Activated CD8-positive, alpha-beta memory T cell treated with anti-CD3 and anti-CD28 coated beads, Interleukin-2, amount 50 U/mL, for 24 hours (primary cell): ENCODE data around the gene CTNNA1.
"Not testable (repeated sequence)": the region's sequence is repeated elsewhere in the genome, so short reads cannot be mapped to it uniquely, and the experiment has no call there.

Source experiments
- DNase-seq: peaks from one replicate; pipeline ENCODE4 v3.0.0-alpha.2; 2020; ENCODE audit errors: extremely low read depth

The CTNNA1 gene

DNA sequence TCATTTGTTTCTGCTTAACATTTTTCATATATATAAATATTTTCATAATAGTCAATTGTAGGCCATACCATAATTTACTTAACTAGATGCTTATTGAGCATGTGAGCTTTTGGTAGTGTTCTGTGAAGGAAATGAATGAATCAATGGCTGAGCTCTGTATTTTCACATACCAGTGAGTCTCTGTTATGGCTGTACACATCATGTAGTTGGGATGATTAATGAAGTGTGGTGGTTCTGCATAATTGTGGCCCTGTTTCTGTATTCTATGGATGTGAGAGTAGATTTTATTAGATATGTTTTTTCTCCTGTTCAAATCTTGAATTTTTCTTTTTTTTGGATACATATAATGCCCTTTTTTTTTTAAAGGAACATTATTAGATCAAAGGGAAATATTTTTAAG lies 56.2 kb downstream of the CTNNA1 start:
- no peak for DNase-seq

DNA sequence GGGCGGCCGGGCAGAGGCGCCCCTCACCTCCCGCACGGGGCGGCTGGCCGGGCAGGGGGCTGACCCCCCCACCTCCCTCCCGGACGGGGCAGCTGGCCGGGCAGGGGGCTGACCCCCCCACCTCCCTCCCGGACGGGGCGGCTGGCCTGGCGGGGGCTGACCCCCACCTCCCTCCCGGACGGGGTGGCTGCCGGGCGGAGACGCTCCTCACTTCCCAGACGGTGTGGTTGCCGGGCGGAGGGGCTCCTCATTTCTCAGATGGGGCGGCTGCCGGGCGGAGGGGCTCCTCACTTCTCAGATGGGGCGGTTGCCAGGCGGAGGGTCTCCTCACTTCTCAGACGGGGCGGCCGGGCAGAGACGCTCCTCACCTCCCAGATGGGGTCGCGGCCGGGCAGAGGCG lies 57.6 kb downstream of the CTNNA1 start:
- DNase-seq = not testable (repeated sequence)

DNA sequence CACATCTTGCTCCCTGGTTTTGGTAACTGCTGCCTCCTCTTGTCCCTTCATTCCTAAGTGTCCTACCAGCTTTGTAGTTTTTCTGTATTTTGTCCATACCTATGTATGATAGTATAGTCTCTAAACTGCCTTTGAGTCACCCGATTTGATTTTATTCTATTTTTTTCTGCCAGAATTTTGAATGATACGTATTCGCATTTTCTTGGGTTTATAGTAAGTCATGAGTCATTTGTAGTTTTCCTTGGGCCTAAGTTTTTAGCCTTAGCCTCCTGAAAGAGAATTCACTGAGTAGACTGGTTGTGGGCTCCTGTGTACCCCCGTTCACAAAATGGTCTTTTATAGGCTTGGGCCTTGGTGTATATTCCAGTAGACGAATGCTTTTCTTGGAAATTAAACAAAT lies 62.3 kb downstream of the CTNNA1 start:
- DNase-seq = no peak

DNA sequence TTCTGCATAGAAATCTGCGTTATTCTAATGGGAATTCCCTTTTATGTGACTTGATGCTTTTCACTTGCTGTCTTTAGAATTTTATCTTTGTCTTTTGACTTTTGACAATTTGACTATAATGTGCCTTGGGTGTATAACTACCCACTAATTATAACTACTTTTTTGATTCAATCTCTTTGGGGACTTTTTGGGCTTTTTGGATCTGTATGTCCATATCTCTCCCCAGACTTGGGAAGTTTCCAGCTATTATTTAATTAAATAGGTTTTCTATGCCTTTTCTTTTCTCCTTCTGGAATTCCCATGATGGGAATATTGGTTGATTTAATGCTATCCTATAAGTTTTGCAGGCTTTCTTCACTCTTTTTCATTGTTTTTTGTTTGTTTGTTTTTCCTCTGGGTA lies 64.0 kb downstream of the CTNNA1 start:
- DNase-seq = no peak

DNA sequence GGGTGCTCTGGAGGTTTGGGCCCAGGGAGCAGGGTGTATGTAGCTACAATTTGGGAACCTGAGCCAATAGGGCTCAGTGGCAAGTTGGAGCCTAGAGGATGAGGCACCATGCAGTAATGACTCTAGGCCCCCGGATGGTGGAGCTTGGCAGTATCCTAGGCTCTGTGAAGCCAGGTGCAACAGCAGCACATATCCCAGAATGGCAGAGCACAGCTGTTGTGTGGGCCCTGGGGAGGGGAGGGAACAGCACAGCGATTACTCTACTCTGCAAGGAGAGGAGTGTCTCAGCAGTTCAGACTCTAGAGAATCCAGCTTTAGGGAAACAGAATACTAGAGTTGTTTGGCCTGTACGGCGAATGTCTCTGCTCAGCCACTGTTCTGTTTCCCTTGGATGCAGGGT lies 65.9 kb downstream of the CTNNA1 start:
- DNase-seq = no peak

DNA sequence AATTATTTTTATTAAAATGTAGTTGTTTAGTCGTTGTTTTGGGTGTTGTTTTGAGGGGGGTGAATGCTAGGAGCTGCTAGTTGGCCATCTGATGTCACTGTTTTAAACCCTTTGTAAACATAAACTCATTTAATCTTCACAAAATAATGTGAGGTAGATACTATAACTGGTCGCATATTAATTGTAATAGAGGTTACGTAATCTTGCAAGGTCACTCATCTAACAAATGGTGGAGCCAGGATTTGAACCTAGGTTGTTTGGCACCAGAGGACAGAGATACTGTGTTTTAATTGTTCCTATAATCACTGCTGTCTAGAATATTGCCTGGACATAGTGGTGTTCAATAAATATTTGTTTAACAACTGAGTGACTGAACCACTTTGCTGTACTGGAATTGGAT lies 67.5 kb downstream of the CTNNA1 start:
- DNase-seq = no peak

DNA sequence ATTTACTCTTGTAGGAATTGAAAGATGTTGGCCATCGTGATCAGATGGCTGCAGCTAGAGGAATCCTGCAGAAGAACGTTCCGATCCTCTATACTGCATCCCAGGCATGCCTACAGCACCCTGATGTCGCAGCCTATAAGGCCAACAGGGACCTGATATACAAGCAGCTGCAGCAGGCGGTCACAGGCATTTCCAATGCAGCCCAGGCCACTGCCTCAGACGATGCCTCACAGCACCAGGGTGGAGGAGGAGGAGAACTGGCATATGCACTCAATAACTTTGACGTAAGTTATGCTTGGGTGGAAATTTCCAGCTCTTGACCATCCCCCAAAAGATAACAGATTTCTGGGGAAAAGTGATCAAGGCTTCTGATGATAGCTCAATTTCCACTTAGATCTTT lies 71.3 kb downstream of the CTNNA1 start:
- DNase-seq = no peak

DNA sequence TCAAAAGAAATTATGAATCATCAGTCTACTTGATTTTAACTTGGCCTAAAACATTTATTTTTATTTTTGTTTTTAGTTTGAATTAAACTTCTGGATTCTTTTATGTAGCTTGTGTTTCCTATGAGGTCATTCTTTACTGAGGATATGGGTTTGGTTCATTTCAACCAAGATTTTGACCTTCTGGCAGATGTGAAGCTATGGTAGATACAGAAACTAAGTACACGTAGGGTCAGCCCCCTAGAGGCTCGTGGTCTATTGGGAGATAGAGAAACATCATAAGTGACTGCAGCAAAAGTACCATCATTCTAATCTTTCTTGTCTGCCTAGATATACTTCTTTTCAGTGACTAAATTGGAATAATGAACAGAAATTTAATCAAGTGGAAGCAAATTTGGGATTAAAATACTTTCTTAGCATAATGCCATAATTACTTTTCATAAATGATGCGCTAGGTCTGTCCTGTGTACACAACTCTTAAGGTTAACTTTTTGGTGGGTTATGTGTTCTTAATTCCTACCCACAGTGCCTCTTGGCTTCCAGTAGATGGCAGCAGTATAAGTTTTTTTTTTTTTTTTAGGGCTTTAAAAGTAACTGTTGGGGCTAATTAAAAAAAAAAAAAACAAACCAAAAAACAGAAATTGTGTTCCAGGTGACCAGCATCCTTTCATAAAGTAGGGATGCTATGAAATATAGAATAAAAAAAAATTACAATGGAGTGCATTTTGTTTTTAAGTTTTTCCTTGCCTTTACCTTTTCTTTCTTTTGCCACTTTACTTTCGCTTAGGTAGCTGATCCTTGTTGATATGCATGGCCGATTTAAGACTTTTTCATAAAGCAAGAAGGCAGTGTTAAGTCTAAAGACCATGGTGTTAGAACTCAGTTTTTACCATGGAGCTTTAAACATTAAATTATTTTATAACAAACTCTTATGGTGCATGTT lies 72.0 kb downstream of the CTNNA1 start:
- DNase-seq = no peak

DNA sequence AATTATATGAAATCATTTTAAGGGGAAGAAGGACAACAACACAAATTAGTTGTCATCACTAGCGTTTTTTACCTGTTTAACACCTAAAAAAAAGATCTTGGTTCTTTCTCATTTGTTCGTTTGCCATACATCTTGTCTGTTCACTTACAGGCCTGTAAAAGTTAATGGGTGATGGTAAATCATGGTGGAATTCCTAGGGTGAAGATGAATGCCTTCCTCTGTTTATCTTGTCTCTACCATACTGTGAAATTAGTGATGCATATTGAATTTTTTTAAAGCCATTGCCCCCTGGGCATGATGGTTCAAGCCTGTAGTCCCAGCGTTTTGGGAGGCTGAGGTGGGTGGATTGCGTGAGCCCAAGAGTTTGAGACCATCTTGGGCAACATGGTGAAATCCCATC lies 75.3 kb downstream of the CTNNA1 start:
- no peak for DNase-seq

DNA sequence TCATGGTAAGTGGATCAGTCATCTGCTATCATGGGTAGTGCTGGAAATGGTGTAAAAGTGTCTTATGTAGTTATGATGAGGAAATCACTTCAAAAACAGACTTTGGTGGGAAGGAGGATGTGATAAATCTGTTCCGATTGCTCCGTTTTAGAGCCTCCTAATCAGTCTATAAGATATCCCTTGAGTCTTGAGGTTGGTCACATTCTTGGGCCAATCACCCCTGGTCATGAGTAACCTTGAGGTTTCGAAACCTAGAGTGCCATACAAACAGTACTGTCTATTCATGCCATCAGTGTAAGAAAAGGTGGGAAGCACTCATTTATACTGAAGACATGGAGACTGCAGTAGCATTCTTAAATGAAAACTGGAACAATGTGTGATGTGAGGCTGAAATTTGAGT lies 76.1 kb downstream of the CTNNA1 start:
- no peak for DNase-seq

DNA sequence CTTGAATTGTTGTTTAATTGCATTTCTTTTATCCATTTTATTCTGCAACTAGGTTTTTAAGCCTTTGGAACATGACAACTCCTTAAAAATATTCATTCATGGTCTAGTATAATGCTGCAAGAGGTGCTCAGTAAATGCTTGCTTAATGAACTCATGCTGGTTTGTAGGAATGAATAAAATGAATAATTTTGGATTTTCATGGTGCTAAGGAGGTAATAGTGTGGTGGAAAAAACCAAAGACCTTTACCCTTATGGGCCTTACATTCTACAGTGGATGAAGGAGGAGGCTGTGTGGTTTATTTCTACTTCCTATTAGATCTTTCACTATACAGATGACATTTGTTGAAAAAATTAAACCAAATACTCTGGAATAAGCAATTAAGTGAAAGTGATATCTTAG lies 78.5 kb downstream of the CTNNA1 start:
- DNase-seq = no peak

DNA sequence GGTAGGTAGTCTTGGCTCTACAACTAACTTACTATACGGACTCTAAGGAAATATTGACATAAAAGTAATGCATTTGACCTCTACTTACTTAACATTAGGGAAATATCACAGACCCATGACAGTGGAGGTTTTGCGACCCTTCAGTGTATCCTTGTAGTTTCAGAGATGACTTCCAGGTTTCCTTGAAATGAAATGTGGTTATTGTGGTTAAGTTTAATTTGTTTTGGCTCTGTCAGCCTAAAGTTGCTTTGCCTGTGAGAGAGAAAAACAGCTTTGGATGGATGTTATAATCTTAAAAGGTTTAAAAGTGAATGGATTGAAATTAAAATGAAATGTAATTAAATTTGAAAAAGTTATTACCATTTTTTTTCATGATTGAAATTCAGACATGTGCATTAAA lies 79.0 kb downstream of the CTNNA1 start:
- no peak for DNase-seq

DNA sequence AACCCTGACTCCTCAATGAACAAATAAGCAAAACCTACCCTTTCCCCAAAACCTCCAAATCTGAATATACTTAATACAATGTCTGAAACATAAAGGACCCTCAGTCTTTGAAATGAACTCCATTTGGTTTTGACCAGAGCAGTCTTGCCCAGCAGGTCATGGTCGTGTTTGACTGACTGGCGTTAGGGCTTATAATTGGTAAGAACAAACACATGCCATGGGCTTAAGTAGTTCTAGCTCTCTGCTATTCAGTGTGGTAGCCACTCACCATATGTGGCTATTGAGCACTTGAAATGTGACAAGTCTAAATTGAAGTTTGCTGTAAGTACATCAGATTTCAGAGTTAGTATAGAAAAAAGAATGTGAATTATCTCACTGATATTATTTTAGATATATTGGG lies 79.9 kb downstream of the CTNNA1 start:
- DNase-seq = no peak

DNA sequence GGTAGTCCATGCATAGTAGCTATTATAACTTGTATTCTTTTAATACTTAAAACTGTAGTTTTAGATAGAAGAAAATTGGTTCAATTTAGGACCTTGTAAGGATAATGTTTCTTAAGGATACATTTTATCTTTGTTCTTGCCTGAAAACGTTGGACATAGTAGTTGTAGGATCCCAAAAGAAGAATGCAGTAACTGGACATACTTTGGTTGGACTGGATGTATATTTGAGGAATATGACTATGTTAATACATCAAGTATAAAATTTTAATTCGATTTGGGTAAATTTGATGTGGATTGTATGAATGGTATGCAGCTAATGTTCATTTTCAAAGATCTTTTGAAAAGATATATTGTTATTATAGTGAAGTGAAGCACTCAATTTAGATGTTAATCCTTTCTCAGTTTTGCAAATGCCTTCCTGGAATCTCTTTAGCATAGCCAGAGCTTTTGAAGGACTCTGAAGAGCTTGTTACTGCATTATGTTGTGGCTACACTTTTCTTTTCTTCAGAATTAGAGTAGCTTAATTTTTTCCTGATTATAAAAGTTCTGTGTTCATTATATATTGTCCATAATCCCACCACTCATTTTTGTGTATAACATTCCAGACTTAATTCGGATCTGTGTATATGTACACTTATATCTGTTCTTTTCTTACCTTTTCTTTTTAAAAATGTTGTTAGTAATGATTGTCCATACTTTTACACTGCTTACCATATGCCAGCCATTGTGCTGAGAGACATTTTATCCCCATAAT lies 80.7 kb downstream of the CTNNA1 start:
- DNase-seq = no peak

DNA sequence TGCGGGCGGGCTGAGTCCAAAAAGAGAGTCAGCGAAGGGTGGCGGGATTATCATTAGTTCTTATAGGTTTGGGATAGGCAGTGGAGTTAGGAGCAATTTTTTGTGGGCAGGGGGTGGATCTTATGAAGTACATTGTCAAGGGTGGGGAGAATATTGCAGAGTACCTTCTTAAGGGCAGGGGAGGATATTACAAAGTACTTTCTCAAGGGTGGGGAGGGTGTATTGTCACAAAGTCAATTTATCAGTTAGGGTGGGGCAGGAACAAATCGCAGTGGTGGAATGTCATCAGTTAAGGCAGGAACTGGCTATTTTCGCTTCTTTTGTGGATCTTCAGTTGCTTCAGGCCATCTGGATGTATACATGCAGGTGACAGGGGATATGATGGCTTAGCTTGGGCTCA lies 81.6 kb downstream of the CTNNA1 start:
- DNase-seq = not testable (repeated sequence)

DNA sequence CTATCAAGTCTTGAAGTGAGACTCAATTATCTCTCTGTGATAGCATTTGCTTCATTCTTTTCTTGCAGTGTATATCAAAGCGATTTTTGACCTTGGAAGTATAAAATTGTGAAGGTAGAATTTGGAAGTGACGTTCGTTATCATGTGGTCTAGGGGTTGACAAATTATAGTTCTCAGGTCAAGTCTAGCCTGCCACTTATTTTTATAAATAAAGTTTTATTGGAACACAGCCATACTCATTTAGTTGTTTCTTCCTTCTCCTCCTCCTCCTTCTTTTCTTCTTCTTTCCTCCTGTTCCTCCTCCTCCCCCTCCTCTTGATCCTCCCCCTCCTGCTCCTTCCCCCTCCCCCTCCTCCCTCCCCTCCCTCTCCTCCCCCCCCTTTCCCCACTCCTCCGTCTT lies 83.9 kb downstream of the CTNNA1 start:
- no peak for DNase-seq

DNA sequence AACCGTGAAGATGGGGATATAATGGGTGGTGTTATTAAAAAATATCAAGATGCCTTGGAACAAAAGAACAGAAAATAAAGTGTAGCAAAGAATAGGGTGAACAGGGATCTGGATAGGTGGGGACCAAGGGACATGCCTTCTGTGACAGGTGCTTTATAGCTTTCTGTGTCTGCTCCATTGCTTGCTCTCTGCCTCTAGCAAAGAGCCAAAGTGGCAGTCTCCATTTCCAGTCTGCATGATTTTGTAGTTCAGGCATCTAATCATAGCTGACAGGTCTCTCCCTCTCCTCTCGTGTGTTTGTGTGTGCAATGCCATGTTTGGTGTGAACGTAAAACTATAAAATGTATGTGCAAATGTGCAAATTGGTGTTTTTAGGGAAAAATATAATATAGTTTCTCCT lies 86.9 kb downstream of the CTNNA1 start:
- no peak for DNase-seq

DNA sequence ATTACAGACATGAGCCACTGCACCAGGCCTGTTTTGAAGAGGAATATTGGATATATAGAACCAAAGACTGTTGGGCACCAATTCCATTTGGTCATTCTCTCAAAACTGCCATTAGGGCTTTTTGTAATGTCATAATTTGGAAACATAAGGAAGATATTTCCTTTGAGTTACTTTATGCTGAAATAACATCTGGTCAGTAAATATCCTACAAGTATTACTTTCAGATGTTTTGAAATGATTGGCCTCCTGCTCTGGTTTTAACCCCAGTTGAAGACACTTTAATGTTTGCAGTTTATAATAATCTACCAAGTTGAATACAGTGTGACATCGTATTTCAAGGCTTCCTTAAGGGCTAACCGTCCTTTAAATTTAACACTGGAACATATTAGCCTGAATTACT lies 88.3 kb downstream of the CTNNA1 start:
- no peak for DNase-seq

DNA sequence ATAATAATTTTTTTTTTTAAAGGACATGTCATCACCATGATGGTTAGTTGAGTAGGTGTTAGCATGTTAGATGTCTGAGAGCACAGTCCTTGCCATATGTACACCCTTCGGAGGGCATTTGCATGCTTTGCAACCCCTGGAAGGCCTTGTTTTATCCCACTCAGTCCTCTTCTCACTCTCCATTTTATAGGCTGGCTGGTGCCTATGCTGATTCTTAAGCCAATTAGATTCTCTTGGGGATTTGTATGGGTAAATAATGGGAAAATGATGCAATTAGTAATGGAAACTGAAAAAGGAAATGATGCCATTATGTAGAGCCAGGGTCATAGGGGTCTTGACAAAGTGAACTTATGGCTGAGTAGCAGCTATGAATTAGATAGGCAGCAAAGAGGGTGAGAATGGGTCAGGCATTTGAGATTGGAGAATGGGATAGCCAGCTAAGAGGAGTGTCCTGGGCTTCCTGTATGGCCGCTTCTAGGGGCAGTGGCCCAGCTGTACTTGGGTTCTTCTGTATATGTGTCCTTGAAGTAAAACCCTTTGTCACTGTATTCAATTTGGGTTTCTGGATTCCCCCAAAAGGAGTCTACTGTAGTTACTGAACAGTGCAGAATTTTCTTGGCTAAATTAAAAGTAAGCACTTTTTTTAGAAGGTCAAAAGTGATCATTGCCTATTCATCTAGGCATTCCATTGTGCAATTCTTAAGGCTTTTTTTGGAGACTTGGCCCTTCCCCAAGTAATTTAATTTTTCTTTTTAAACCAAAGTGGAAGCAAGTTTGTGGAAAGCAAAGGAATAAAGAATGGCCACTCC lies 90.3 kb downstream of the CTNNA1 start:
- DNase-seq = no peak

DNA sequence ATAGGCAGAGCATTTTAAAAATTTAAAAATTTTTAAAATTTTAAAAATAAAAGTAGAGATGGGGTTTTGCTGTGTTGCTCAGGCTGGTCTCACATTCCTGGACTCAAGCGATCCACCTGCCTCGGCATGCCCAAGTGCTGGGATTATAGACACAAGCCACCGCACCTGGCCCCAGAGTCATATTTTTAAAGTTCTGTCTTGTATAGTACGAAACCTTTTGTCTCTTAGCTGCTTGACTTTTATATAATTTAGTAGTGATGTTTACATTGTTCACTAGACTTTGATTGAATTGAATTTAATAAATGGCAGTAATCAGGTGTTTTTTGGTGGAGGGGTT lies 90.9 kb downstream of the CTNNA1 start:
- DNase-seq = no peak

DNA sequence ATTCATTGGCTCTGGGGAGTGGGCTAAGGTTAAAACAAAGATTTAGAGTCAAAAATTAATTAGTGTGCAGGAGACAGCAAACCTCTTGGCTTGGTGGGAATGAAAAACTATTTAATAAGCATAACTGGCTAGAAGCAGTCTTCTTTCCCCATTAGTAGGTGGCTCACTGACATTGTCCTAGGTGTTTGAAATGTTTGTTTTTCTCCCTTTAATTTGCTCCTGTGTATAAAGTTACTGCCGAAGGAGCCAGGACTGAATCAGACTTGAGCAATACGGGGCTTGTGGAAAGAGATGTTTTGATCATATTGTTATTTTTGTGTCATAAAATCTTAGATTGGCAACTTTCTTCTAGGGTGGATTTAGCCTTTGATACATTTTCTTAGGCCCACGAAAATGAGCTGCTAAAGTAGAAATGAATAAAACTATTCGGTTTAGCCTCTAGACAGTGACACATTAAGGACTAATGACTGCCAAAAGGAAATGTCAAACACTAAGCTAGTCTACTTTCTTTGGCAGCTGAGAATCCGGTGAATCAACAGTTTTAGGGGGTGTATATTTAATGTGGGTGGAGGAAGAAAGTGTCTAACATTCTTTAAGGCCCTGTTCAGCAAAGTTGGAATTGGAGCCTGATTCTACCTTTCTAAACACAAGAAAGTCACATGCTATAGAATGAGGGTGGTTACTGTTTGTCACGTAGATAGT lies 91.7 kb downstream of the CTNNA1 start:
- no peak for DNase-seq

DNA sequence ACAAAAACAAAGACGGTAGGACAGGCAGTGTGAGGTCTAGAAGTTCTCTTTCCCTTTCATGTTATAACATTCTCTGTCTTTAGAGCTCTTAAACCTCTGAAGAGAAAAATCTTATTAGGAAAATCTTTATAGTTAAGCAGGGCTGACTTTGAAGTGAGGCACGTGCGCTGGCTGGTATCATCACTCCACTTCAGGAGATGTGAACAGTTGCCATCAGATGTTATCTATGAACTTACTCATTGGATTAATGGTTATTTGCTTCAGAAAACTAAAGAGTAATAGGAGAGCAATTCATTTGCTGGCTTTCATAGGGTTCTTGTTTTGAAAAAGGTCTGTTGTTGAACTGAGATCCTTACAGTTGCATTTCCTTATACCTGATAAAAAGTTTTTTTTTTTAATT lies 96.2 kb downstream of the CTNNA1 start:
- DNase-seq = no peak
